GM10248 (cell line): ENCODE data around the gene SLAMF1.

Source experiments
- CTCF ChIA-PET: fragments of 300-600 bp; sonication (Branson Sonifier 250); formaldehyde crosslinking; extraction: SDS; loops from one replicate; lab custom pipeline; 2021; ENCODE audit warnings: antibody characterized with exemption; lab: Yijun Ruan, JAX
- POLR2A ChIA-PET: fragments of 350-650 bp; sonication (Branson Sonifier 250); formaldehyde crosslinking; extraction: SDS; loops from one replicate; lab custom pipeline; 2020; ENCODE audit warnings: antibody characterized with exemption; lab: Yijun Ruan, JAX
- DNase-seq: peaks from one replicate; pipeline ENCODE4 v3.0.0; 2012; ENCODE audit errors: extremely low spot score
- CTCF ChIP-seq: IDR thresholded peaks from 2 replicates; pipeline ENCODE4 v1.5.1; 2012; ENCODE audit warnings: mild to moderate bottlenecking, low read depth; ENCODE audit errors: extremely low read depth, missing control alignments, control extremely low read depth

Gene SLAMF1

GRCh38 chr1:160607672-160608032, 39.2 kb downstream of the SLAMF1 start:
- TF ChIP-seq CTCF = no peak

GRCh38 chr1:160607011-160607671, 39.7 kb downstream of the SLAMF1 start:
- peak; percentile 64 for TF ChIP-seq CTCF
- POLR2A ChIA-PET = interaction anchor here (1.0 kb wide), 1 partner anchor 10 kb away, joined by 3 read pairs; no protein-coding TSS in a partner anchor
- CTCF ChIA-PET = interaction anchor here (0.7 to 9.1 kb wide), 41 partner anchors 10 to 505 kb away, joined by 3 to 114 read pairs (median 5); partner anchors contain the start of genes CD84 and PEA15
- DNase-seq = peak; percentile 57

More at GRCh38 chr1:160607672-160608032, 39.2 kb downstream of the SLAMF1 start:
- DNase-seq = no peak
- CTCF ChIA-PET = interaction anchor here (1.1 to 9.1 kb wide), 31 partner anchors 10 to 403 kb away, joined by 3 to 114 read pairs (median 7); partner anchors contain the start of genes CD84 and PEA15
- POLR2A ChIA-PET = no interaction called here

- CTCF ChIA-PET = interaction anchor here (0.7 to 9.1 kb wide), 44 partner anchors 9 to 505 kb away, joined by 3 to 114 read pairs (median 5); partner anchors contain the start of genes CD84 and PEA15
- TF ChIP-seq CTCF = no peak
- POLR2A ChIA-PET = interaction anchor here (1.0 kb wide), 3 partner anchors 9 to 253 kb away, joined by 3 read pairs; no protein-coding TSS in a partner anchor
- no peak for DNase-seq
Measured at GRCh38 chr1:160606611-160607010, 40.2 kb downstream of the SLAMF1 start.

- no peak for DNase-seq
- POLR2A ChIA-PET = interaction anchor here (1.0 kb wide), 4 partner anchors 8 to 252 kb away, joined by 3 read pairs; no protein-coding TSS in a partner anchor
- CTCF ChIA-PET = interaction anchor here (0.7 to 9.1 kb wide), 42 partner anchors 8 to 504 kb away, joined by 3 to 114 read pairs (median 6); partner anchors contain the start of gene CD84
- TF ChIP-seq CTCF = peak; percentile 12
Measured at GRCh38 chr1:160605792-160606479, 40.9 kb downstream of the SLAMF1 start.

- ChIA-PET POLR2A (interaction anchor here (0.6 to 1.0 kb wide), 2 partner anchors 21 to 345 kb away, joined by 3 to 5 read pairs; no protein-coding TSS in a partner anchor), CTCF (interaction anchor here (0.9 to 9.1 kb wide), 29 partner anchors 8 to 412 kb away, joined by 3 to 114 read pairs (median 7); partner anchors contain the start of gene CD84)
Measured at GRCh38 chr1:160605205-160605604, 41.6 kb downstream of the SLAMF1 start.

More at GRCh38 chr1:160605205-160605604, 41.6 kb downstream of the SLAMF1 start:
- TF ChIP-seq CTCF = no peak
- no peak for DNase-seq
